Daoy (cell line): Measurements from ENCODE around the gene ZMPSTE24. TPM values are rescaled to one million over a fixed set of nuclear protein-coding genes. Genes with fewer than 3 reads are reported as not detected.

Experiments
- DNase-seq: peaks from one replicate; pipeline ENCODE4 v3.0.0-alpha.2; 2015; ENCODE audit warnings: low read depth
- total RNA-seq: library from RNA; depleted of rRNA; stranded (reverse); fragments of >200 nt; shearing (Covaris generic); gene quantifications from 2 replicates; pipeline ENCODE4 v1.2.3, GENCODE V29; 2014

Gene ZMPSTE24
- total RNA-seq, 1 experiment from 2014 or later: 72.9 TPM

GRCh38 chr1:40303051-40303771 lies 45.2 kb downstream of the ZMPSTE24 start:
- no peak for DNase-seq

DNA sequence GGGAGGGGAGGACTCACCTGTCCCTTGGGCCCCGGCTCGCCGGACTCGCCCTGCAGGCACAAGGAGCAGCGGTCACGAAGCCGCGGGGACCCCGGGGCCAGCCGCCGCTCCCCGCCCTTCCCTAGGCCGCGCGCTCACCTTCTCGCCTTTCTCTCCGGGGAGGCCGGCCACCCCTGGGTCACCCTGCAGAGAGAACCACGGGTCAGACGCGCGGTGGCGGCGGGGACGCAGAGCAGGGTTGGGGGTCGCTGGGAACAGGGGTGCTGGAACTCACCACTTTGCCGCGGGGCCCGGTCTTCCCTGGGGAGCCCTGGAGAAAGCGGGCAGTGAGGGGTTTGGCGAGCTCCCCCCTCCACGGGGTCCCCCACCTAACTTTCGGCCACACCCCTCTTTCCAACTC lies 45.8 kb downstream of the ZMPSTE24 start:
- no peak for DNase-seq

GRCh38 chr1:40305451-40305850 lies 47.4 kb downstream of the ZMPSTE24 start:
- no peak for DNase-seq

GRCh38 chr1:40305871-40306270 lies 47.8 kb downstream of the ZMPSTE24 start:
- no peak for DNase-seq

GRCh38 chr1:40306296-40306695 lies 48.3 kb downstream of the ZMPSTE24 start:
- no peak for DNase-seq

DNA sequence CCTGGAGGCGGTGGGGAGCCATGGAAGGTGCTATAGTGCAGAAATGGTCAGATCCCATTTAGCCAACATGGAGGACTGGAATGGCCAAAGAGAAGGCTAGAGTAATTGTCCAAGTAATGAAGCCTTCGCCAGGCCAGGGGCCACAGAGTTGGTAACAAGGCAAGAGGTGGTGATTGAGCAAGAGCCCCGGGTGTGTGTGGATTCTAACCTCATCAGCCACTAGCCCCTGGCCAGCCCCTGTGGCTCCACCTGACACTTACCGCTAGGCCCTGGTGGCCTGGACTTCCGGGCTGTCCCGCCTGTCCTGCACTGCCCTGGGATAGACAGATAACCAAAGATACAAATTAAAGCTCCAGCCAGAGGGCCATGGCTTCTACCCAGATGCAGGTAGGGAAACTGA lies 49.1 kb downstream of the ZMPSTE24 start:
- DNase-seq: no peak

GRCh38 chr1:40308036-40308727 lies 50.1 kb downstream of the ZMPSTE24 start:
- no peak for DNase-seq

DNA sequence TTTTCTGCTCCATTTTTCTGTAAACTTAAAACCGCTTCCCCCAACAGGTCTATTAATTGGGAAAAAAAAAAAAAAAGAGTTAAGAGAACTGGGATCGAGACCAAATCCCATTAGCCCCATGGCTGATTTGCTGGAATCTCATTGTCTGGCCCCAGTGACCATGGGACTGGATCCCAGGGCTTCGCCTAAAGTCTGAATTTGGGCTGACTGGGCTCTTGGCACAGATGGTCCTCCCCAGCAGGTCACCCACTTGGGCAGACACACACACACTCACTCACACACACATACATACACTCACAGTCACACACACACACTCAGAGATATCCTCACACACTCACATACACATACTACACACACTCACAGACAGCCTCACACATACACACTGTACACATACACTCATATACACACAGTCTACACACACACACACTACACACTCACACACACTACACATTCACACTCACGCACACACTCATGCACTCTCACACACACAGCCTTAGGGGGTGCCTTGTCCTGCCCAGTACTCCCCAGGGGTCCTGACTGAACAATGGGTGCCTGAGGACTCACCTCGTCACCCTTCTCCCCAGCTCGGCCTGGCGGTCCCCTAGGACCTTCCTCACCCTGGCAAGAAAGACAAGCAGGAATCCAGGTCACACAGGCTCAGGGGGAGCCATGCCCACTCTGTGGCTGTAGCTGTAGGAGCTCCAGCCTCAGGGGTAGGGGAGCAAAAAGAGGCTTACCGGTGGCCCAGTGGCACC lies 51.5 kb downstream of the ZMPSTE24 start:
- DNase-seq: no peak

GRCh38 chr1:40310129-40310461 lies 52.1 kb downstream of the ZMPSTE24 start:
- no peak for DNase-seq

DNA sequence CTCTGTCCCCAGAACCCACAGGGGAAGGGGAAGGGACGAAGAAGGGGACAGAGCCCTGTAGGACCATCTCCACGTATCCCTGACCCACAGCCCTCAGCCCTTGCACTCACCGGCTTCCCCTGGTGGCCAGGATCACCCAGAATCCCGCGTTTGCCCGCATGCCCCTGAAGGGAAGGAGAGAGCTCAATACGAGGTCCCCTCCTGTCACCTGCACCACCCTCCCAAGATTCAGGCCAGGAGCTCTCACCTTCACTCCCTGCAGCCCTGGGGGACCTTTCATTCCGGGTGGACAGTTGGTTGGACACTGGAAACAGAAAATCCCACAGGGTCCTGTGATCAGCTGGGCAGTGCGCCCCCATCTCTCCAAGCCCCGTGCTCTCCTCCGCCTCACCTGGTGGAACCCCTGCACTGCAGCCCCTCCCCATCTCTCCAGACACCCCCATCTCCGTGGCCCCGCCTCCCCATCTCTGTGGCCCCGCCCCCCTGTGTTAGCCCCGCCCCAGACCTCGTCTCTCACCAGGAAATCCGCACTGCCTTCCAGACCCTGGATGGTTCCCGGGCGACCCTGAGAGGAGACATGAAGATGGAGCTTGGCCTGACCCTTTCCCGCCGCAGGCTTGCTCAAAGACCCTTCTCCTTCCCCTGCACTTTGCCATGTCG lies 53.1 kb downstream of the ZMPSTE24 start:
- DNase-seq: no peak

- DNase-seq: no peak
Measured at GRCh38 chr1:40311692-40312091, 53.7 kb downstream of the ZMPSTE24 start.

- DNase-seq: no peak
Measured at GRCh38 chr1:40312238-40313205, 54.5 kb downstream of the ZMPSTE24 start.

- peak; percentile 53 for DNase-seq
Measured at GRCh38 chr1:40313329-40313957, 55.4 kb downstream of the ZMPSTE24 start.

GRCh38 chr1:40313958-40314720 lies 56.1 kb downstream of the ZMPSTE24 start:
- DNase-seq: no peak

DNA sequence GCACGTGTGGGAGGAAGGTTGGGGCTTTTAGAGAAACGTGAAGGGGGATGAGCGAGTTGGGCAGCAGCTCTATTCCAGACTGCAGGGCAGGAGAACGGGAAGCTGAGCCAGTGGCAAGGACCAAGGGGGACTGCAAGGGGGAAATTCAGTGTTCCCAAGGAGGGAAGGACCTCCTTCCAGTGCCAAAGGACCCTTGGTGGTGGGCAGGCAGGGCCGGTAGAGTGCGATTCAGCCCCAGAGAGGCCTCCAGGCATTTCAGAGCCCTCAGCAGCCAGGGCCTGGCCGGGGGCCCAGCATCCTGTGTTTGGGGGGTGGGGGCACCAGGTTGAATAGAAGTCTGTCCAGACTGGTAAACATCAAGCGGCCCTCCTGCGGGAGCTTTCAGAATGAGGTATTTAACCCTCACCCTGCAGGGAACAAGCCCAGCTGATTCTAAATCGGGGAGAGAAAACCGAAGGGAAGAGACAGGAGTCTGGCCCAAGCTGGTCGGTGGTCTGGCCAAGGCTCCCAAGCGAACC lies 56.7 kb downstream of the ZMPSTE24 start:
- no peak for DNase-seq

DNA sequence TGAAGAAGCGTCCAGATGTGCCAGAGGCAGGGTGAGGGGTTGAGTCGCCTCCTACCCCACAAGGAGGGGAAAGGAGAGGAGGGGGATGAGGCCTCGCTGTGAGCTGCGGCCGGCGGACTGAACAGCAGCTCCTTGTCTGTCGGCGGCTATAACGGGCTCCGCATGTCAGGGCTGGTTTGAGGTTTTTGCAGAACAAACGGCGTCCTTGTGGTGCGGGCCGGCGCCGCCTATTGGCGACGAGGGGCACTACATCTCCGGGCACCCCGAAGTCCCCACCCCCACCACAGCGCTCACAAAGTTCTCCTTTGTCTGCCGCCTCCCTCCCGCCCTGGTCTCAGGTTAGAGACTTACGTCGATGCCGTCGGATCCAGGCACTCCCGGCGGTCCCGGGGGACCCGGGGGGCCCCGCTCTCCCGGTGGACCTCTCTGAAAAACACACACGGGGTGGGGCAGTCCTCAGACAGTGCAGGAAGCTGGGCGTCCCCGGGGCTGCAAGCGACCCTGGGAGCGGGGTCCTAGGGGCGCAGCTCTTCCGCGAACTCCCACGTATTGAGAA lies 57.3 kb downstream of the ZMPSTE24 start:
- DNase-seq: peak; percentile 87

DNA sequence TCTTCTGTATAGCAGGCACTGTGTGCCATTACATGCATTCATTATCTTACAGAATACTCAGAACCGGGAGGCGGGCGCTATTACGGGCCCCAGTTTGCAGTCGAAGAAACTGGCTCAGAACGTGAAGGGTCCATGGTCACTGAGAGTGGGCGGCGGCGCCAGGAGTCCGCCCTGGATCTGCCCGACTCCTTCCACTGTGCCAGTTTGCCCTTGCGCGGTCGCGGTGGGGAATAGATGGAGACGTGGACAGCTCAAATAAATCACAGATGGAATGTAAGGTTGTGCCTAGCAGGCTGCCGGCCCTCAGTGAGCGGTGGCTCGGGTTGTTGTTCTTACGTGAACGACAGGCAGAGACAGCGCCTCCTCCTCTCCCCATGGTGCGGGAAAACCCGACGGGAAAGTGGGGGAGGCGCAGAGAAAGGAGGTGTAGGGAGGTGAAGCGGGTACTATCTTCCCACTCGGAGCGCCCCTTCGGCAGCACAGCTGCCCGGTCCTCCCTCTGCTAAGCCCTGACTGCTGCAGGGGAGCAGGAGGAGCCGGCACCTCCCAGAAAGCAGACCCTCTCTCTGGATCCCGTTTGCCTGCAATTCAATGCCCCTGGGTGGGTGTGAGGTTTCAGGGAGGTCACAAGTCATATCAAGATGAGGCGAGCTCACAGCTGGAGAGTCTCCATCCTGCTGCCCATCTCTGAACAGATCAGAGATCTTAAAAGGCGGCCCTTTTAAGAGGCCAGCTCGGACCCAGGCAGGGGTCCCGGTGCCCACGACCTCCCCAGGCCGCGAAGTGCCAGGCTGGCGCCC lies 58.0 kb downstream of the ZMPSTE24 start:
- peak; percentile 45 for DNase-seq

GRCh38 chr1:40316595-40317393 lies 58.8 kb downstream of the ZMPSTE24 start, which contains the start of gene COL9A2:
TSS of gene COL9A2 (minus strand) at chr1:40317286. CDS start at chr1:40317197, 89 bp downstream.
- DNase-seq: peak; percentile 71
